Lower lobe of right lung (tissue), 2 donors: ENCODE data around the gene GGNBP2. TPM values are rescaled to one million over a fixed set of nuclear protein-coding genes. Genes with fewer than 3 reads are reported as not detected.
A peak's percentile ranks its signal among the peaks of the same experiment; 100 is the strongest.

Source experiments
- ATAC-seq, 2 donors: fragments of 200-7000 bp; cut with Tn5 transposase; one replicate each; pipeline ENCODE4 v1.9.1; 2020 to 2022; ENCODE audit warnings: mild to moderate bottlenecking in 2 of 2, moderate library complexity in 2 of 2
- DNase-seq: peaks from one replicate; pipeline ENCODE4 v3.0.0-alpha.2; 2020
- H3K27ac ChIP-seq: fragments of 200-600 bp; one replicate; pipeline ENCODE4 v1.8.0; 2022
- H3K27me3 ChIP-seq: fragments of 200-600 bp; one replicate; pipeline ENCODE4 v1.8.0; 2022; ENCODE audit warnings: low read depth
- H3K36me3 ChIP-seq: fragments of 200-600 bp; one replicate; pipeline ENCODE4 v1.8.0; 2022; ENCODE audit warnings: mild to moderate bottlenecking
- H3K4me1 ChIP-seq: fragments of 200-600 bp; one replicate; pipeline ENCODE4 v1.8.0; 2022
- H3K4me3 ChIP-seq: fragments of 200-600 bp; one replicate; pipeline ENCODE4 v1.8.0; 2022; ENCODE audit warnings: mild to moderate bottlenecking
- H3K9me3 ChIP-seq: fragments of 200-600 bp; one replicate; pipeline ENCODE4 v1.8.0; 2022
- intact Hi-C: fragments of 100-400 bp; cut with DNase I; formaldehyde crosslinking; loops from one replicate; pipeline ENCODE4 v1.11.0; 2022
- total RNA-seq: library from RNA; stranded (reverse); fragmentation: NEBNext Ultra II Directional; extraction: Animal tissue kit (Norgen Biotek cat#: 25700); gene quantifications from one replicate; pipeline ENCODE4 v1.2.1, GENCODE V29; 2021
- TF ChIP-seq, protein P1 (sequence below): fragments of 200-600 bp; IDR thresholded peaks from one replicate; pipeline ENCODE4 v1.8.0; 2022; ENCODE audit warnings: antibody characterized with exemption, mild to moderate bottlenecking
- donor health status: DM: no; HTN: yes; CAD: no; lungs with severe emphysema.

GGNBP2 gene
- total RNA-seq, 1 donor from 2014 or later, result 74.8 TPM

DNA sequence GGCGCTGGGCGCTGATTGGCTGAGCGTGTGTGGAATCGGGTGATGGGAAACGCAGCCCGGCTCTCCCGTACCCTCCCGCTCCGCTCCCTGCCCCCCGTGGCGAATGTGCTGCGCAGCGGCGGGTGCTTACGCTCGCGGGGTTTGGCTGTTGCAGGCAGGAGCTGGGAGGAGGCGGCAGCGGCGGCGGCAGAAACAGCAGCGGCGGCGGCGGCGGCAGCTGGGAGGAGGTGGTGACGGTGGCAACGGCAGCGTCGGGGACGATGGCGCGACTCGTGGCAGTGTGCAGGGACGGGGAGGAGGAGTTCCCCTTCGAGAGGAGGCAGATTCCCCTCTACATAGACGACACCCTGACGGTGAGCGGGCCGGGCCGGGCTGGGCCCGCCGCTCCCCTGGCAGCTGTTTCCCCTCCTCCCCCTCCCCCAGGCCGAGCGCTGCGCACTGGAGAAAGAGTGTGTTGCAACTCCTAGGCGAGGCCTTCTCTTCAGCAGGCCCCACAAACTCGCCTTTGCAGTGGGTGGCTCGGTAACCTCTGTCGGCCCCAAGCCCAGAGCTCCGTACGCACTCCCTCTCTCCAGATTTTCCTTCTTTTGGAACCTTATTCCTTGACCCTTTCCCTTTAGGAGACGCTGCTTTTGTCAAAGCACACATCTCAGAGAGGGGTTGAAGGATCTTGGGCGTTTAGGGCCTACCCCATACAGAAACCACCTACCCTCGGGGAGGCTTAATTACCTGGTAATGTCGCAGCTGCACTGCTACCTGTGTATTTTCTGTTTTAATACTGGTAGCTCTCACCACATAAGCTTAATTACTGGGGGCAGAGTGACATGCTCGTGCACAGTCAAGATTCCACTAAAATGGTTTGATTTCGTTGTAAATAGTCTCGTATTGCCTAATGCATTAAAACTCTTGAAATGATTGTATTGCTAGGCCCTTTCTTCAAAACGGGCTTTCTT is 1.0 kb downstream of the GGNBP2 start:
- peak; percentile 97 for DNase-seq
- H3K27me3 ChIP-seq, result no peaks in the 10 kb centered on the region
- H3K36me3 ChIP-seq, result no peaks in the 10 kb centered on the region
- peak overlapping the region; percentile 99 for H3K27ac ChIP-seq
- peaks cover 59% of the 10 kb centered on the region for H3K4me1 ChIP-seq
- TF ChIP-seq, protein P1, sequence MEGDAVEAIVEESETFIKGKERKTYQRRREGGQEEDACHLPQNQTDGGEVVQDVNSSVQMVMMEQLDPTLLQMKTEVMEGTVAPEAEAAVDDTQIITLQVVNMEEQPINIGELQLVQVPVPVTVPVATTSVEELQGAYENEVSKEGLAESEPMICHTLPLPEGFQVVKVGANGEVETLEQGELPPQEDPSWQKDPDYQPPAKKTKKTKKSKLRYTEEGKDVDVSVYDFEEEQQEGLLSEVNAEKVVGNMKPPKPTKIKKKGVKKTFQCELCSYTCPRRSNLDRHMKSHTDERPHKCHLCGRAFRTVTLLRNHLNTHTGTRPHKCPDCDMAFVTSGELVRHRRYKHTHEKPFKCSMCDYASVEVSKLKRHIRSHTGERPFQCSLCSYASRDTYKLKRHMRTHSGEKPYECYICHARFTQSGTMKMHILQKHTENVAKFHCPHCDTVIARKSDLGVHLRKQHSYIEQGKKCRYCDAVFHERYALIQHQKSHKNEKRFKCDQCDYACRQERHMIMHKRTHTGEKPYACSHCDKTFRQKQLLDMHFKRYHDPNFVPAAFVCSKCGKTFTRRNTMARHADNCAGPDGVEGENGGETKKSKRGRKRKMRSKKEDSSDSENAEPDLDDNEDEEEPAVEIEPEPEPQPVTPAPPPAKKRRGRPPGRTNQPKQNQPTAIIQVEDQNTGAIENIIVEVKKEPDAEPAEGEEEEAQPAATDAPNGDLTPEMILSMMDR, result no peak
- intact Hi-C loops, result no loop called here
- H3K9me3 ChIP-seq, result no peaks in the 10 kb centered on the region
- peak overlapping the region; percentile 91 for H3K4me3 ChIP-seq
- peak; percentile 94 to 96 for ATAC-seq

DNA sequence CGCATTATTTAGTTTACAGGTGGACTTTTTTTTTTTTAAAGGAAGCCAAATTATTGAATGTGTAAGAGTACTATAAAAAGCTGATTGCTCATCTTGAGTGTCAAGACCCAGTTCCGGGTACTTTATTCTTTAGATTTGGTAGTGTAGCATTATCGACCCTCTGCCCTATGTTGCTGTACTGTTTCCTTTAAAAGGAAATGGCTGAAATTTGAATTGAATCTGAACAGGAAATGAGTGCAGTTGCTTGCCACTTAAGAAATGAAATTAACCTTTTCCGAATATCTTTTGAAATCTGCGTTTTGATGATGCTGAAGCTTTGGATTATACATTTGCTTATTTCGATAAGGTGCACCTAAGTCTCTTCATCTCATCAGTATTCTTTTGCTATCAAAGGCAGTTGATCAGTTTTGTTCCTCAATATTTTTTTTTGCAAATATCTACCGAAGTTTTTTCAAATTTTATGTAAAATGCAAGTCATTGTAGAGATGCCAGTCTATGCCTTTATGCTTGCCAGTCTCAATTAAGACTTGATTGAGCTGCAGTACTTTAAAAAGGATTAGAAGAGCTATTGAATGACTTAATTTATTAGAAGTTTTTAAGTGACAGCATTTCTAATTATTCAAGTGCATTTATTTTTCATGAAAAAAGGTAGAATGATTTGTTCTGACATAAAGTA is 1.8 kb downstream of the GGNBP2 start:
- Histone ChIP-seq H3K27me3 (no peaks in the 10 kb centered on the region), H3K9me3 (no peaks in the 10 kb centered on the region), H3K27ac (peak overlapping the region; percentile 99), H3K36me3 (no peaks in the 10 kb centered on the region), H3K4me3 (peak overlapping the region; percentile 91), H3K4me1 (peaks cover 67% of the 10 kb centered on the region)
- no peak for ATAC-seq
- intact Hi-C loops, result no loop called here
- DNase-seq, result no peak
- TF ChIP-seq, protein P1, result no peak

DNA sequence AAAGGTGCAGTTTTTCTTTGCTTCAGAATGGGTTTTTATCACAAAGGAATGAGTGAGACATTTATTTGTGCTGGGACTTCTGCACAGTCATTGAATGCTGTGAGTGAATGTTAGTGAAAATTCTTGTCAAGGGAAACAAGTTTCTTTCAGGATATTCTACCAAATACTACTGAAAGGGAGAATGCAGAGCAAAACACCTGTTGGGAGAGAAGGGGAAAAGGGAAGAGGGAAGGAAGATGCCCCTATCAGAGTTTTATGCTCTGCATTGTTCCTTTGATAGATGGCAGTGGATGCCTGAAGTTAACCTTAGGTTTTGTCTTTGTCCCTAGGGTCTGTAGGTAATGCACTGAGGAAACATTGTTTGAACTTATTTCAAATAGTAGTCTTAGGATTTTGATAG is 3.1 kb downstream of the GGNBP2 start:
- ATAC-seq (no peak), DNase-seq (no peak)
- Histone ChIP-seq H3K27ac (no peak overlapping the region), H3K27me3 (no peaks in the 10 kb centered on the region), H3K36me3 (no peaks in the 10 kb centered on the region), H3K9me3 (no peaks in the 10 kb centered on the region), H3K4me1 (peaks cover 74% of the 10 kb centered on the region), H3K4me3 (no peak overlapping the region)
- intact Hi-C loops, result no loop called here
- TF ChIP-seq, protein P1, result no peak

DNA sequence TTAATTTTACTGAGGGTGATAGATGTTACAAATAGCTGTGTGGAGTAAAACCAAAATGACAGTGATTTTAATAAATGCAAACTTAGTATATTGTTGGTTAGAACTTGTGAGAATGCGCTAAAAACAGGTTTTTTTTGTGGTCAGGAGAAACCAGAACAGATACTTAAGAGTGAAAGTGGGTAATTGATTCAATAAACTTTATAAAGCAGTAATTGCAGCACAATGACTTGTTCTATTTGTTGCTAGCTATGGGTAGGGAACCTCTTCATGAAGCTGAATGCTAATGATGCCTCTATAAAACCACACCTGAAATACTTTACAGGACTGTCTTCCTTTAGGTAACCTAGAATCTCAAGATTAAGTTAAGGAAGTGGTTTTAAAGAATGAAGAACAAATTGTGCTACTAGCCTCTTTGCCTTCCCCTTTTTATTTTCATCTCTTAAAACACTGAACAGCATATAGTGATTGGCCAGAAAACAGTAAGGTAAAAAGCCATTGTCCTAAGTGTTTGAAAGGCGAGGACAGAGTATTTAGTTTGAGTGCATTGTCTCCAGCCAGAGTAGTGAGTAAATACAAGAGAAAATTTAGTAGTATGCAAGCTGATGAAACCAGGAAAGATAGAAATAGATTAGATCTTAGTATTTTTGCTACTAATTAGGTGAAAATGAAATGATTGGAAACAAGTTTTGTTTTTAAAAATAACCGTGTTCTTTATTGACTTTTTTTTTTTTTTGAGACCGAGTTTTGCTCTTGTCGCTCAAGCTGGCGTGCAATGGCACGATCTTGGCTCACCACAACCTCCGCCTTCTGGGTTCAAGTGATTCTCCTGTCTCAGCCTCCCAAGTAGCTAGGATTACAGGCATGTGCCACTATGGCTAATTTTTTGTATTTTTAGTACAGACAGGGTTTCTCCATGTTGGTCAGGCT is 6.0 kb downstream of the GGNBP2 start:
- ATAC-seq (no peak), DNase-seq (no peak)
- H3K36me3 ChIP-seq, result peaks cover 11% of the 10 kb centered on the region
- TF ChIP-seq, protein P1, result no peak
- H3K9me3 ChIP-seq, result no peaks in the 10 kb centered on the region
- intact Hi-C loops, result no loop called here
- peaks cover 83% of the 10 kb centered on the region for H3K4me1 ChIP-seq
- H3K4me3 ChIP-seq, result no peak overlapping the region
- H3K27me3 ChIP-seq, result no peaks in the 10 kb centered on the region
- H3K27ac ChIP-seq, result no peak overlapping the region

DNA sequence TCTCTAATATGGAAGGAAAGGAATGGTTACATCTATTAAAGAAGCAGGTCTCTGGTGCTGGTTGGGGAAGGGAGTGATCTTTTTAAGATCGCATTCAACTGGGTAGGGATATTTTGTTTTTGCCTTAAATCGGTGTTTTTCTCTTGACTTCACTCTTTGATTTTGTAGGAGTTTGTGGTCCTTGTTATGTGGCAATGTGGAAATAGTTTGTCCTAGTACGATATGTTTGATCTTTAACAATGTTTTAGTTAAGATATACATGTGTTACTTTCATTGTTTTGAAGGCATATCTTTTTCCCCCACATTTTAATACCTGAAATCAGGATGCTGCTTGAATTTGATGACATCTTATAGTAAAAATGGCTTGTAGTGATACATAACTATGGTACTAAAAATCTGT is 8.7 kb downstream of the GGNBP2 start:
- Histone ChIP-seq H3K4me3 (no peak overlapping the region), H3K9me3 (no peaks in the 10 kb centered on the region), H3K36me3 (peaks cover 39% of the 10 kb centered on the region), H3K27ac (no peak overlapping the region), H3K27me3 (no peaks in the 10 kb centered on the region), H3K4me1 (peaks cover 56% of the 10 kb centered on the region)
- ATAC-seq (no peak), DNase-seq (no peak)
- intact Hi-C loops, result no loop called here
- TF ChIP-seq, protein P1, result no peak
